NCI-H128 (cell line): ENCODE data around the gene ESYT2.

Experiments
- DNase-seq: peaks from one replicate; lab custom pipeline; 2025; ENCODE audit not compliant: unreplicated experiment; lab: John Stamatoyannopoulos, UW

The ESYT2 gene

DNA sequence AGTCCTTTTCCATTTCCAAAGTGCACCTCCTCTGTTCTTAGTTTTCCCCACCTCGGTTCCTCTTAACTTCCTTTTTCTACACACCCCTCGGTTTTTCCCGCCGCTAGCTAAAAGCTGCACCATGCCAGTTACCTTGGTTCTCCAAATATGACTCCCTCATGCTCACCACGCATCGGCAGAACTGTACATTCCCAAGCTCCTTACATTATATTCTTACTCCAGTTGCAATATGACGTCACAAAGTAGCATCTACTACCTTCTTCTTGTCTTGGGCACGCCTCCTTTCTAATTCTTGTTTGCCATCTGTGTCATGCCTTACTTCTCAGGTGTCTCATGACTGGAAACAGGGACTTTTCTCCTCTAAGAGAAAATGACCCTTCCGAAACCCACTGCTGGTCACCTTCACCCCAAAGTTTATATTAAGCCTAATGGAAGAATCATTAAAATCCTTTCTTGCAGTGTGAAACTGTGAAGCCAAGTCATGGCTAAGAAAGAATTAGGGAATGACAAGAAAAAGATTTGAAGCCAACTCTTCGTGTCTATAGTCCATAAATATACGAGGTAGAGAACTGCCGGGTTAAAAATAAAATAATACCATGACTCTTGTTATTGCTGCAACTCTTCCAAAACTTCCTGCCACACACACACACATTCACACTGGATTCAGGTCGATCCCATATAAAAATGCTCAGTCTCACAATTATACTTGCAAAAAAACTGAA is 1.7 kb downstream of the ESYT2 start:
- no peak for DNase-seq

DNA sequence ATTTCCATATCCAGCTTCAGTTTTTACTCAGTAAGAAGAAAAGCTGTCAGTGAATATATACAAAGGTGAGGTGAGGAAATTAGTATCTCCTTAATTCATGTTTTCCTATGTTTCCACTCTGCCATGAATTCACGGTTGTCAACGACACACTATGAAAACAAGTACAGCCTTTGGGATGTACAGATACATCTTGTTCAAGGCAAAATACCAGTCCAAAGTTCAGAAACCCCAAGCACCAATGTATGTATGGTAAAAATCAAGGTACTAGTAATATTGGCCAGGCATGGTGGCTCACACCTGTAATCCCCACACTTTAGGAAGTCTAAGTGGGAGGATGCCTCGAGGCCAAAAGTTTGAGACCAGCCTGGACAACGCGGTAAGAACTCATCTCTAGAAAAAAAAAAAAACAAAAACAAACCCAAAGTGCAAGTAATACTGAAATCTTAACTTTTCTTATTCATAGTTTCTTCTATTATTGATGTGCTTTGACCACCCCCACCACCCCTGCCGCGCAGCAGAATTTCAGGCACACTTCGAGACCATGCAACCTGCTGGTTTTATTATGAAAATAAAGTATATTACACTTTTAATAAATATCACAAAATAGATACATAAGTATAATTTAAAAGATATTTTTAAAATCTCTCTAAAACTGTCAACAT is 3.5 kb downstream of the ESYT2 start:
- no peak for DNase-seq

DNA sequence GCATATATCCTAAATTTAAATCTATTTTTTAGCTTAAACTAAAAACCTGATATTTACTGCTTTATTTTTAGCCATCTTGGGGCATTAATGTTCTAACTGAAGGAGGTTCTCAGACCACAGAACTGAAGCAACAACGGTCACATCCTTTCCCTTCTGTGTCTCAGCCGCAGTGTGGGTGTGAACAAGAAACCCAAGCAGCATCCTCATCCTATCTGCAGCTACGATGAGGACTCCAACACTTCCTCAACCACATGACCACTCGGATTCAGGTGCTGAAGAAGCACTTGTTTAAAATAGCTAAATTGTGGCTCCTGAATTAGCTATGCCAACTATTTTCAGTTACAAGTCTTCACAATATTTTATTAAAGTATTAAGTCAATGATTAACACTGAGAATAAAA is 5.3 kb downstream of the ESYT2 start:
- no peak for DNase-seq

DNA sequence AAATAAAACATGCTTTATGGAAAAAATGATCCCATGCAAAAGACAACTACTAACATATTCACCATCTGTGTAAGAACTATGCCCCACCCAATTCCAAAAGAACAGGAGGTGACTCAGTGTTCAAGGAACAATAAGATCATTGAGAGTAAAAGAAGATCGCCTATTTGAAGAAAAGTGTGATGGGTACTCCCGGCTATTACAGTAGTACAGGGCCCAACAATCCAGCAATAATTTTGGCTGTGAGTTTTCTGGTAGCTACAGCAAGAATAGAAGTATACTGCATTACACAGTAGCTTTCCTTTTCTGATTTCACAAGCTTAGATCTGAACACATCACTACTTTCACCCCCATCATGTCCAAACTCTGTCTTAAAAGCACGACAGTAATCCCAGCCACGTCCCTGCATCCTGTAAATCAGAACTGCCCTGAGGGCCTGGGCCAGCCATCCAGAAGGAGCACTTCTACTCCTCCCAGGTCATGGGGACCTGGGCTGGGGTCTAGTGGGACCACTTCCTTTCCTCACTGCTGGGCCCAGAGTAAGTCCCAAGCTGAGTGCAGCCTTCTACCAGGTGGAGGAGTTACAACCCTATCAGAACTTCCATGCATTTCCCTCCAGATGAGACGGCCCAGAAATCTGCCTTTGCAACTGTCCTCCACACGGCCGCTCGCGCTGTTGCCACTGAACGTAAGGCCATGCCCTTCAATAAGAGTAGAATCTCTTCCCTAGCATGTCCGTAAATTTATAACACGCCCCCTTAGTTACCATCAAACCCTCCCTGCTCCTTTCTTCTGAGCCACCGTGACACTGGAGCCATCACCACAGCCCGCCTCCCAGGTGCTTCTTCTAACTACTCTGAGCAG is 7.9 kb downstream of the ESYT2 start:
- DNase-seq: no peak

DNA sequence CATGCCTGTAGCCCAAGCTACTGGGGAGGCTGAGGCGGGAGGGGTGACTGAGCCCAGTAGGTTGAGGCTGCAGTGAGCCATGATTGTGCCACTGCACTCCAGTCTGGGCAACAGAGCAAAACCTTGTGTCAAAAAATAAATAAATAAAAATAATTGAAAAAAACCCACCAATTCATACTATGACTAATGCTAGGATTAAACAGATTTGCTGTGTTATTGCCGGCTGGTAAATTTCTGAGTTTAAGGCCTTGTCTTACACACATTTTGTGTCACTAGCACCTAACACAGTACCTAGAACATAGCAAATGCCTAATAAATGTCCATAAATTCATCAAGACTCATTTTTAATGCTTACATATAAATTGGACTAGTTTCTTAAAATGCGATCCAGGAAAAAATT is 8.7 kb downstream of the ESYT2 start:
- DNase-seq: no peak

DNA sequence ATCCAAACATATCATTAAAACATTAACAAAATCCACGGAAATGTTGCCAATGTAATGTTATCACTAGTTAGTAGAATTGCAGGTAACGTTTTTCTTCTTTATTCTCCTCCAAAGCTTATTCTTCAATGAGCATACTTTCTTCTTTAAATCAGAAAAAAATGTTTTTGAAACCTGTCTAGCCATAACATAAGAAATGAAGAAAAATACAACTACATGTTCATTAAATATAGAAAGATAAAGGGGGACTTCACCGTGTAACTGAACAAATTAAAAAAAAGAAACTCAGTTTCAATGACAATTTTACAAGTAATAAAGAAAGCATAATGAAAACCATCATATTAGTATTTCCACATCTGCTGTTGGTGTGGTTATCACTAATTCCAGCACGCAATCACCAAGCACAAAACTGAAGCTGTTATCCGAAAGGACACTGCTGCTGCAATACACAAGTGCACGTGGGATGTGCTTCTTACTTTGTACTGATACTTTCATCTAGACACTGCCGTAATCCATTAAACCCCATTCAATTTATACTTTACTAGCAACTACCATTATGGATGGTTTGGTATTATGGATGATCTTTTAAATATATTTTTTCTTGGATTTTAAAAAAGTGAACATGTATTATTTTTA is 9.6 kb downstream of the ESYT2 start:
- DNase-seq: no peak

DNA sequence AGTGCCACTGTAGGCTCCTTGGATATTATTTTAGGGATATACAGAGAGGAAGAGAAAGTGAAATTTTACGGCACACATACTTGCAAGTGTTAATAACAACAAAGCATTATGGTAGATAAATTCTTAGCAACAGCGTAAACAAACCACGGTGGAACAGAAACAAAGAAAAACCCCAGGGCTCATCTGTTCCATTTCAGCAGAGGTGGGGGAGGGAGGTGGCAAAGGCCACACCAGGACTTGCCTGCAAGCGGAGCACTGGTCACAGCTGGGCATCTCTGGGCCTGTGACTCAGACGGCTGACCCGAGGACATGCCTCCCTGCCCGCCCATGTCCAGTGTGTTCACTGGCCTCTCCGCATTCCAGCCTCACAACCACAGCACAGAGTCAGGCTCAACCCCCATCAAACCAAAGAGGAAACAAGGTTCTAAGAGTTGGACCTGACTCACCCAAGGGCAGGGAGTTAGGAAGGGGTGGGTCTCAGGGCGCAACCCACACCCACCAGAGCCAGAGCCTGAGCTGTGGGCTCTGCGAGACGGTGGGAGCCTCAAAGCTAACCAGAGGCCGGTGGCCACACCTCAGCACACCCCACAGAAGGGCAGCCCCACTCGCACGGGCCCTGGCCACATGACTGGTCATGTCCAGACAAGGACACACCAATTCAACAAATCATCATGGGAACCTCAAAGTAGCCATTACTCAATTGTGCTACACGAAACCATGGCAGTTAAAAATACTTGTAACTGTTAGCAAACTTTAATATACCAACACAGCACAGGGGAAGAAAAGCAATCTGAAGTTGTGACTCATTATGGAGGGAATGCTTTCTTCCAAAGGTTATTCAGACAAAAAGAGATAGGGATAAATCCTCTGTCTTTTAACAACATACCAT is 10.7 kb downstream of the ESYT2 start:
- no peak for DNase-seq

DNA sequence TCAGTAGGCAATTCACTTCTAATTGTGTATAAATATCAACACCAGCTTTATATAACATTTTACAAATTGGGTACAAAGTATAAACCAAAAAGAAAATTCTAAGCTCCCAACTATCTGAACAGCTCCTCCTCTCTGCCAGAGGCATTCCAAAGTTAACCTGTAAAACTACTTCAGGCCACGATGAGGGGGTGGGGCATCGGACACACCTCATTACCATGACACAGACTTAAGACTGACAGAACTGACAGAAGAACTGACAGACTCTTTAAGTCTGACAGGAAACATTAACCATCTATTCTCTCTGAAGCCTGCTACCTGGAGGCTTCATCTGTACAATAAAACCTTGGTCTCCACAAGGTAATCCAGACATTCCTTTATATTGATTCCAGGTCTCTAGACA is 12.3 kb downstream of the ESYT2 start:
- DNase-seq: no peak

DNA sequence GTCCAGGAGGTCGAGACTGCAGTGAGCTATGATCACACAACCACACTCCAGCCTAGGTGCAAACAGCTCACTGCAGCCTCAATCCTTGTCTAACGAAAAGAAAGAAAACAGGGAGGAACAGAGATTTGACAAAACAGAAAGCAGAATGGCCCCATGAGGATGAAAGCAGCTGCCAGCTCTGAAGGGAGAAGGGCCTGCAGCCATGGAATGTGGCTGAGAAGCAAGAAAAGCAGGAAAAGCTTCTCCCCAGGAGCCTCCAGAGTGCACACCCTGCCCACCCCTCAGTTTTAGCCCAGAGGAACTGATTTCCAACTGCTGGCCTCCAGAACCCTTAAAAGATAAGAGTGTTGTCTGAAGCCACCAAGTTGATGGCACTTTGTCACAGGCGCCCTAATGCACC is 13.0 kb downstream of the ESYT2 start:
- DNase-seq: no peak

DNA sequence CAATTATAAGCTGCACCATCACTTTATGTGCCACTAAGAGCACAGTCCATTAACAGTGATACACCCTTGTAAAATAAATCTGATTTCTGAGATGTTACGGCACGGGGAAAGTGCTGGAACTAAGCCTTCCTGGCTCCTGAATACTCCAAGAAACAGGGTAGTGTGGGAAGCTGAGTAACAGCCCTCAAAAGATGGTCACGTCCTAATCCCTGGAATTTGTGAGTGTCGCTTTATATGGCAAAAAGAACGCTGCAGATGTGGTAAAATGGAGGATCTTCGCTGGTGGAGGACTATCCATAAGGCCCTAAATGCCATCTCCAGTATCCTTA is 13.5 kb downstream of the ESYT2 start:
- DNase-seq: no peak

DNA sequence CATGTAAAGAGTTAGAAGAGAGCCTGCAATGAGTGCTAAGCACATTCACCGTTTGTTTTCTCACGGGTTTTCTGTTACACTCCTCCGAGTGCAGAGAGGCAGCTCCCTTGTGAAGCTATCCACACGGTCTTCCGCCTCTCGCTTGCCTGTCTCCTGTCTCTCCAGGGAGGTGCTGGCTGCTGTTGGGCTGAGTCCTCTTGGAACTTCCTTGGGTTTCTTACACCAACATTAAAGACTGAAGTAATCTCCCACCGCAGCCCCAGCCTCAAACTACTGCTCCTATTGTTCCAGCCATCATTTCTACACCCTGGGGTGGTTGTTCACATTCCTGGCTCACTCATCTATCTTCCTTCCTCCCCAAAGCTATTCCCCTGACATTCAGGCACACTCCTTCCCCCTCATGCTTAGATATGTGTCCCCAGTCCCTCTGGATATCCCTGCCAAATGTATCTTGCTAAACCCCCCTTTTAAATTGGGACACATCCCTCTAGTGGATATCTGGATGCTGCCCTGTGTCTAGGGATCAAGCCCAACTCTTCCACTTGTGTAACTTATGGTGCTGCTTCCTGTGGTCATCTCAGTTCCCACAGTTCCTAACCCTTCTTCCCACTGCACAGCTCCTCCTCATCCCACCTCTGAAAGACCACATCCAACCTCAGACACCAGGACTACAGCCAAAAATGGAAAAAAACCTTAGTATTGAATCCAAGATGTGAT is 14.1 kb downstream of the ESYT2 start:
- DNase-seq: no peak

DNA sequence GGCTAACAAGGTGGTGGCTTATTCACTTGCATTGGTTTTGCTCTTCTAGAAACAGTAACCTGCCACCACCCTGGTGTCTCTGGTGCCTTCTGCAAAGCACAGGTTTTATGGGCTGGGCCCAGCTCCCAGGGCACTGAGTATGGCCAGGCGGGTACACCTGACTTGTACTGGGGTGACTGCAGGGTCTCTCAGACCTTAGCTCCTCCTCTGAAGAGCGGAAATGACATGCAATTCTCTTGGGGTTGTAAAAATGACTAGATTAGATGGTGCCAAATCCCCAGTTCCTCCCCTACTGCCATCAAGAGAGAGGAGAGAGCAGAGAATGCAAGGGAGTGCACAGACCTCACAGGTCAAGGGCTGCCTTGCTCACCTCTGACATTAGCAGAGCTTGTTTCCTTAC is 14.7 kb downstream of the ESYT2 start:
- no peak for DNase-seq

DNA sequence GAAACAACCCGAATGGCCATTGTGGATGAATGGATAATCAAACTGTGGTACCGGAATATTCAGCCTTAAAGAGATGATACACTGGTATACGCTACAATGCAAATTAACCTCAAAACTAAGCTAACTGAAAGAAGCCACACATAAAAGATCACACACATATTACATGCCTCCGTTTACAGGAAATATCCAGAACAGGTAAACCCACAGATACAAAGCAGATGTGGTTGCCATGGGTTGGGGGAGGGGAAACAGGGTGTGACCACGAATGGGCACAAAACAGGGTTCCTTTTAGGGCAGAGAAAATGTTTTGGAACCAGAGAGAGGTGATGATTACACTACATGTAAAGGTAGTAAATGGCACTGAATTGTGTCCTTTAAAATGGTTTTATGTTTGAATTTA is 16.6 kb downstream of the ESYT2 start:
- DNase-seq: no peak

DNA sequence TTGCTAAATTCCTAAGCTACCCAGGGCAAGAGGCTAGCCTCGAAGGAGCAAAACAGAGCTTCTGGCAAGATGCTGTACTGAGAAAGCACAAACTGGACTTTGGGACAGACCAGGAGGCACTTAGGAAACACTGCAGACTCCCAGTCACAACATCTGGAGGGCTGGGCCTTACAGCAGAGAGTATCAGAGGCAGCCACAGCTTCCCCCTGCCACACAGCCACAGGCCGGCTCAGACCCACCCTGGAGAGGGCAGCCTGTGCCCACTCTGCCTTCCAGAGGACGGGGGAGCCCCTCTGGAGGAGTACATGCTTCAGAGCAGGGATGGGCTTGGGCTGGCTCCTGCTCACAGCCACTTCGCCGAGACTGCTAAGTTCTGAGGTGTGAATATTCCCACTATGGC is 17.4 kb downstream of the ESYT2 start:
- DNase-seq: no peak

DNA sequence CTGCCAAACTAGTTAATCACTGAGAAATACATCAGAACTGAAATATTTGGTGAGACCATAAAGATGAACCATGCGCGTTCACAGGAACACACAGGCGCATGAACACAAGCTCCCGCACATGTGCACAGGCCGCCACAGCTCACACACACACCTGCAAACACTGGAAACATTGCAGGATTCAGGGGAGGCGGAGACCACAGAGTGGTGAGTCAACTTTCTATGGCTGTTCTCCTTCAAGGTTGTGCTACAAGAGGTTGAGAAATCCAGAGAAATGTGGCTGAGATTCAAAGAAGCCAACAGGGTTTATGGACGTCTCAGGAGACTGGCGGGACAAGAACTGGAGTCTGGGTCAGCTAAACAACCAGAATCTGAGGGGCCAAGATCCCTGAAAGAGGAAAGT is 17.8 kb downstream of the ESYT2 start:
- DNase-seq: no peak

DNA sequence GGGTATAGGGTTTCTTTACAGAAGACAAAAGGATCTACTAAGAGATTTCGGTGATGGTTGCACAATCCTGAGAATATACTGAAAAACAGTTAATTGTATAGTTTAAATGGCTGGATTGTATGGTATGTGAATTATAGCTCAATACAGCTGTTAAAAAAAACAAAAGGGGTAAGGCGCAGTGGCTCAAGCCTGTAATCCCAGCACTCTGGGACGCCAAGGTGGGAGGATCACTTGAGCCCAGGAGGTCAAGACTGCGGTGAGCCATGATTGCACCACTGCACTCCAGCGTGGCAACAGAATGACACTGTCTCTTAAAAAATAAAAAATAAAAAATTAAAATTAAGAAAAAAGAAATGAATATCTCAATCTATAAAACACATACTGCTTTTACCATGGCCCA is 18.5 kb downstream of the ESYT2 start:
- no peak for DNase-seq

DNA sequence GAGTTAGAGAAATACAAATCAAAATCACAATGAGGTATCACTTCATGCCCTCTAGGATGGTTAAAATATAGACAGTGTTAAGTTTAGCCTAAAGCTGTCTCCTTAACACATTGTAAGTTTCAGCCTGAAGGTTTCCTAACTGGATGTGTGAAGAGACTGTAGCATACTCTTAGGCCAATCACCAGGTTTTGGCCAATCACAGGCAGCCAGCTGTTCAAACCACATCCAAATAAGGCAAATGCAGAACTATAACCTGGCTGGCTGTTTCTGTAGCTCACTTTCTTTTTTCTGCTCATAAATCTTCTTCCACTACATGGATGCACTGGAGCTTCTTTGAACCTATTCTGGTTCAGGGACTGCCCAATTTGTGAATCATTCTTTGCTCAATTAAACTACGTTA is 19.7 kb downstream of the ESYT2 start:
- DNase-seq: no peak

DNA sequence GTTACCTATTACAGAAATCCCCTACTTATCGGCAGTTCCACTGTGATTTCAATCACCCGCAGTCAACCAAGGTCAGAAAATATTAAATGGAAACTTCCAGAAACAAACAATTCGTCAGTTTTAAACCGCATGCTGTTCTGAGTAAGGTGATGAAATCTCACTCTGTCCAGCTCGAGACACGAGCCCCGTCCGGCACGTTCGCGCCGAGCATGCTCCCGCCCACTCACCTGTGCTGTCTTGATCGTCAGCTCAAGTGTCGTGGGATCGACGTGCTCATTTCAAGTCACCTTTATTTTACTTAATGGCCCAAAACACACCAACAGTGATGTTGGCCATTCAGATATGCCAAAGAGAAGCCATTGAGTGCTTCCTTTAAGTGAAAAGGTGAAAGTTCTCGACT is 21.2 kb downstream of the ESYT2 start:
- no peak for DNase-seq

DNA sequence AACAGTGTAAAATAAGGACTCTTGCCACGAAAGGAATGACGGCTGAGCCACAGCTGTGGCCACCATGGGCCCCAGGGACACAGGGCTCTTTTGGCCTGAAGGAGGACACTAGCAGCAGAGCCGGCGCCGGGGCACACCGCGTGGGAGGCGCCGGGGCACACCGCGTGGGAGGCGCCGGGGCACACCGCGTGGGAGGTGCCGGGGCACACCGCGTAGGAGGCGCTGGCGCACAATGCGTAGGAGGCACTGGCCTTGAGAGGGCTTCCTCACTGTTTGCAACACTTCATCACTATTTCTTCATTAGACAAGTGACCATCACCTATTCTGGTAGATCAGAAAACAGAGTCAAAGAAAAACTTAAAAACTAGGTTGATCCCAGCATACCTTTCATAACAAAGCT is 23.4 kb downstream of the ESYT2 start:
- DNase-seq: no peak

DNA sequence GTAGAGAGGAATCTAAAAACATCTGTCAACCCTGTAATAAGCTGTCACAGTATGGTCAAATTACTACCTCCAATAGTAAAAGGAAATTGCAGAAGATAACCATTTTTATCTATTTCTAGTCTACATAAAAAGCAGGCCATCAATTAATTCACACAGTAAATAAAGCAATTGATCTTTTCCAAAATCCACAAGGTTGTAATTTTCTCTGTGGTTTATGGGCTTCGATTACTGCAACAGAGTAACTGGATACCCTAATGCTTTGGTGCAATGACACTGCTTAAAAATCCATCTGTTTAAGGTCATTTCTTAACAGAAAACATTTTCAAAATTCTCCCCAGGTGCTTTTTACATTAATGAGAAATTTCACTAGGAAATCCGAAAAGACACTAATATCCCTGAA is 23.9 kb downstream of the ESYT2 start:
- no peak for DNase-seq
